Measurements from ENCODE around the gene RPRM. TPM values are rescaled to one million over a fixed set of nuclear protein-coding genes. Genes with fewer than 3 reads are reported as not detected.

Gene RPRM
- total RNA-seq, 1 experiment from 2014 or later, result 38.4 TPM

DNA sequence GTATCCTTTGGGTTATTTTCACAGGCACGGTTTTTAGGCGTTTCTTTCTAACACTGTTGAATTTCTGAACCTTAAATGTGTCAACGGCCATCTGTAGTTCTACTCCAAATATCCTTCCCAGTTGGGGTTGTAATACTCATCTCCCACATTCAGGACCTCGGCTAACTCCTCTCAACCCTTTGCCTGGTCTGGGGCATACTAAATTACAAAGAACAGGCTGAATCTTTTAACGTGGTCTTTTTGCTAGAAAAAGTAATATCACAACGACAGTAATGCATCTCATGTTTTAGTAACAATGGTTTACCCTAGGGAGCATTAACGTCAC is 2.1 kb downstream of the RPRM start:
- Histone ChIP-seq H3K79me1 (ENCODE audit: insufficient read depth, low read depth, low read length, poor library complexity, severe bottlenecking) (no peaks in the 10 kb centered on the region), H3T11ph (ENCODE audit: low read length) (no peak overlapping the region), H4K8ac (replicated peaks; ENCODE audit: insufficient read length, low read depth, low read length) (no peak overlapping the region), H4K20me1 (ENCODE audit: control insufficient read depth, insufficient read depth, insufficient read length) (no peaks in the 10 kb centered on the region), H3K27me3 (ENCODE audit: insufficient read depth, low read length) (no peaks in the 10 kb centered on the region; the same call in 1 of the 2 replicates), H3K18ac (ENCODE audit: insufficient read length, low read depth, low read length) (no peak overlapping the region), H3K4me2 (ENCODE audit: insufficient read depth, insufficient read length, low read length) (peak overlapping the region; percentile 90), H2BK15ac (ENCODE audit: low read depth, low read length) (no peak overlapping the region), H2AFZ (ENCODE audit: low read length) (no peak overlapping the region), H2BK120ac (ENCODE audit: low read depth, low read length, poor library complexity, severe bottlenecking) (no peak overlapping the region), H3K56ac (ENCODE audit: insufficient read length, low read depth, low read length) (no peak overlapping the region), H3K4me1 (ENCODE audit: insufficient read depth, low read length) (peaks cover 2% of the 10 kb centered on the region; the same call in 1 of the 2 replicates), H2AK5ac (ENCODE audit: insufficient read length, low read length) (no peak overlapping the region), H4K91ac (ENCODE audit: insufficient read length, low read depth, low read length) (no peak overlapping the region), H2BK12ac (ENCODE audit: insufficient read length, low read depth, low read length) (no peak overlapping the region), H3K27ac (ENCODE audit: insufficient read length, low read depth, low read length) (no peak overlapping the region), H3K9ac (ENCODE audit: extremely low read depth, insufficient read length, low read length) (no peak overlapping the region), H3K23me2 (ENCODE audit: insufficient read length, low read depth, low read length, poor library complexity, severe bottlenecking) (peaks cover 21% of the 10 kb centered on the region), H2BK20ac (ENCODE audit: low read depth, low read length, poor library complexity, severe bottlenecking) (no peak overlapping the region), H3K14ac (ENCODE audit: insufficient read depth, low read length) (no peak overlapping the region), H3K23ac (ENCODE audit: insufficient read length, low read depth, low read length) (no peak overlapping the region), H3K9me3 (ENCODE audit: control insufficient read depth, low read depth, low read length) (no peaks in the 10 kb centered on the region), H3K4ac (ENCODE audit: low read depth, low read length) (no peak overlapping the region), H2BK5ac (ENCODE audit: insufficient read length, low read length) (no peak overlapping the region), H4K5ac (ENCODE audit: insufficient read length, low read depth, low read length) (no peak overlapping the region), H3K79me2 (ENCODE audit: insufficient read depth, low read length) (no peaks in the 10 kb centered on the region)
- peaks cover 50% of the 10 kb centered on the region in 2 experiments for H3K4me1 Mint-ChIP-seq
- H3K36me3 Mint-ChIP-seq (ENCODE audit: insufficient read depth in 1 of 3, low read depth in 3 of 3), result no peaks in the 10 kb centered on the region
- peak overlapping the region; percentile 79 to 87 for H3K4me3 Mint-ChIP-seq
- peaks cover 2% of the 10 kb centered on the region for H3K27me3 Mint-ChIP-seq (ENCODE audit: low read depth)
- DNase-seq, result no peak
- TF ChIP-seq, protein P1, sequence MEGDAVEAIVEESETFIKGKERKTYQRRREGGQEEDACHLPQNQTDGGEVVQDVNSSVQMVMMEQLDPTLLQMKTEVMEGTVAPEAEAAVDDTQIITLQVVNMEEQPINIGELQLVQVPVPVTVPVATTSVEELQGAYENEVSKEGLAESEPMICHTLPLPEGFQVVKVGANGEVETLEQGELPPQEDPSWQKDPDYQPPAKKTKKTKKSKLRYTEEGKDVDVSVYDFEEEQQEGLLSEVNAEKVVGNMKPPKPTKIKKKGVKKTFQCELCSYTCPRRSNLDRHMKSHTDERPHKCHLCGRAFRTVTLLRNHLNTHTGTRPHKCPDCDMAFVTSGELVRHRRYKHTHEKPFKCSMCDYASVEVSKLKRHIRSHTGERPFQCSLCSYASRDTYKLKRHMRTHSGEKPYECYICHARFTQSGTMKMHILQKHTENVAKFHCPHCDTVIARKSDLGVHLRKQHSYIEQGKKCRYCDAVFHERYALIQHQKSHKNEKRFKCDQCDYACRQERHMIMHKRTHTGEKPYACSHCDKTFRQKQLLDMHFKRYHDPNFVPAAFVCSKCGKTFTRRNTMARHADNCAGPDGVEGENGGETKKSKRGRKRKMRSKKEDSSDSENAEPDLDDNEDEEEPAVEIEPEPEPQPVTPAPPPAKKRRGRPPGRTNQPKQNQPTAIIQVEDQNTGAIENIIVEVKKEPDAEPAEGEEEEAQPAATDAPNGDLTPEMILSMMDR (conservative IDR thresholded peaks at IDR 0.05), result no peak
- no CpG with 5 or more reads among the region's 7 CpGs for WGBS (ENCODE audit: extremely low coverage, insufficient read length, low lambda C conversion rate)
- no peak overlapping the region for H3K27ac Mint-ChIP-seq
- no peaks in the 10 kb centered on the region for H3K9me3 Mint-ChIP-seq
